ENCODE measurements around the gene SCARF2. TPM values are rescaled to one million over a fixed set of nuclear protein-coding genes. Genes with fewer than 3 reads are reported as not detected.
A peak's percentile ranks its signal among the peaks of the same experiment; 100 is the strongest.

Gene SCARF2
- total RNA-seq, 4 donors from 2014 or later: 28.4 to 72.0 (median 53.1) TPM

DNA sequence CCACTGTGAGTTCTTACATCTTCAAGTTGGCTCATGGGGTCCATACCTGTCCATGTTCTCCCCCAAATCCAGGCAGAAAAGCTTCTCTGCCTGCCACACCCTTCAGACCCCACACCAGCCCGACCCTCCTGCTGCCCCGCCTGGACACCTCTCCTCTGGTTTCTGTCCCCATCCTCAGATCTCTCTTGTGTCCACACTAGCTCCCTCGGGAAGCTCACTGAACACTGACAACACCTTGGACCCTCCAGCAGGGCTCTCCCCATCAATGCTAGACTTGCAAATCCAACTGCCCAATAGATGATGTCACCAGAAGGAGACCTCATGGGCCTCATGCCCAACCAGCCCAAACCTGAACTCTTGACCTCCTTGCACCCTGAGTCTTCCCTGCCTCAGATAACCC, 2.9 kb downstream of the SCARF2 start:
- TF ChIP-seq EP300 (IDR thresholded peaks at IDR 0.05) (no peak), POLR2A (IDR thresholded peaks at IDR 0.05) (no peak)
- TF ChIP-seq, protein P1, sequence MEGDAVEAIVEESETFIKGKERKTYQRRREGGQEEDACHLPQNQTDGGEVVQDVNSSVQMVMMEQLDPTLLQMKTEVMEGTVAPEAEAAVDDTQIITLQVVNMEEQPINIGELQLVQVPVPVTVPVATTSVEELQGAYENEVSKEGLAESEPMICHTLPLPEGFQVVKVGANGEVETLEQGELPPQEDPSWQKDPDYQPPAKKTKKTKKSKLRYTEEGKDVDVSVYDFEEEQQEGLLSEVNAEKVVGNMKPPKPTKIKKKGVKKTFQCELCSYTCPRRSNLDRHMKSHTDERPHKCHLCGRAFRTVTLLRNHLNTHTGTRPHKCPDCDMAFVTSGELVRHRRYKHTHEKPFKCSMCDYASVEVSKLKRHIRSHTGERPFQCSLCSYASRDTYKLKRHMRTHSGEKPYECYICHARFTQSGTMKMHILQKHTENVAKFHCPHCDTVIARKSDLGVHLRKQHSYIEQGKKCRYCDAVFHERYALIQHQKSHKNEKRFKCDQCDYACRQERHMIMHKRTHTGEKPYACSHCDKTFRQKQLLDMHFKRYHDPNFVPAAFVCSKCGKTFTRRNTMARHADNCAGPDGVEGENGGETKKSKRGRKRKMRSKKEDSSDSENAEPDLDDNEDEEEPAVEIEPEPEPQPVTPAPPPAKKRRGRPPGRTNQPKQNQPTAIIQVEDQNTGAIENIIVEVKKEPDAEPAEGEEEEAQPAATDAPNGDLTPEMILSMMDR (IDR thresholded peaks at IDR 0.05): no peak
- Histone ChIP-seq H3K27me3 (no peaks in the 10 kb centered on the region), H3K9me3 (no peaks in the 10 kb centered on the region), H3K27ac (peak overlapping the region in 1 of 4 donors; percentile 88), H3K4me3 (no peak overlapping the region), H3K4me1 (peaks cover 0 to 90% (median 27%) of the 10 kb centered on the region in 4 donors), H3K36me3 (no peaks in the 10 kb centered on the region)
- DNase-seq (ENCODE audit: low spot score in 2 of 2): no peak
- WGBS, 2 donors: 87 to 94% methylated on average over 3 of the region's 3 CpGs

- 85 to 89% methylated on average over 12 of the region's 12 CpGs for WGBS, 2 donors
- Histone ChIP-seq H3K9me3 (no peaks in the 10 kb centered on the region), H3K36me3 (peaks cover 0 to 3% (median 0%) of the 10 kb centered on the region in 3 donors), H3K4me1 (peaks cover 0 to 90% (median 27%) of the 10 kb centered on the region in 4 donors), H3K4me3 (no peak overlapping the region), H3K27me3 (no peaks in the 10 kb centered on the region), H3K27ac (no peak overlapping the region)
- no peak for DNase-seq (ENCODE audit: low spot score in 2 of 2)
- TF ChIP-seq, protein P1 (IDR thresholded peaks at IDR 0.05): no peak
- TF ChIP-seq EP300 (IDR thresholded peaks at IDR 0.05) (no peak), POLR2A (IDR thresholded peaks at IDR 0.05) (no peak)
Observed at GRCh38 chr22:20434264-20434751, 3.3 kb downstream of the SCARF2 start.

DNA sequence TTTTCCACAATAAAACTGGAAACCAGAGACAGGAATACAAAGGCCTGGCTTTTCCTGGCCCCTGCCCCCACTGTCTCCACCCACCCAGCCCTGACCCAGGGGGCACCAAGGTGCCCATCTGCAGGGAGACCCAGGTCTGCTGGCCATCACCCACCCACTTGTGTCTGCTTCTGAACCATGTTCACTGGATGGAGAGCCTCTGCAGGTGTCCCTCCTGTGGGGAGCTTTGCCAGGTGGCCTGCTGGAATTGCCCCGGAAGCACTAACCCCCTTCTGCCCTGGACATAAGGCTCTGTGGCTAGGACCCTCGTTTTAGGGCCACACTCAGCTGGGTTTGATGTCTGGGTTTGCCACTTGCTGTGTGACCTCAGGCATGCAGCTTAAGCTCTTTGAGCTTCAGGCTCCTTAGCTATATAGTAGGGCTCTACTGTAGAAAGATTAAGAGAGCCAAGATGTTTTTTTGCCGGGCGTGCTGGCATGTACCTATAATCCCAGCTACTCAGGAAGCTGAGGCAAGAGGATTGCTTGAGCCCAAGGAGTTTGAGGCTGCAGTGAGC, 3.9 kb downstream of the SCARF2 start:
- 70 to 81% methylated on average over 4 of the region's 4 CpGs for WGBS, 2 donors
- peaks cover 0 to 9% (median 0%) of the 10 kb centered on the region in 3 donors for H3K36me3 ChIP-seq
- no peaks in the 10 kb centered on the region for H3K9me3 ChIP-seq
- no peak overlapping the region for H3K4me3 ChIP-seq
- DNase-seq (ENCODE audit: low spot score in 2 of 2): no peak
- no peak overlapping the region for H3K27ac ChIP-seq
- no peak for TF ChIP-seq POLR2A (IDR thresholded peaks at IDR 0.05)
- TF ChIP-seq, protein P1 (IDR thresholded peaks at IDR 0.05): no peak
- no peak for TF ChIP-seq EP300 (IDR thresholded peaks at IDR 0.05)
- H3K4me1 ChIP-seq: peaks cover 0 to 90% (median 27%) of the 10 kb centered on the region in 4 donors
- H3K27me3 ChIP-seq: no peaks in the 10 kb centered on the region

GRCh38 chr22:20433191-20433590, 4.4 kb downstream of the SCARF2 start:
- H3K4me3 ChIP-seq: no peak overlapping the region
- peaks cover 0 to 86% (median 27%) of the 10 kb centered on the region in 4 donors for H3K4me1 ChIP-seq
- DNase-seq (ENCODE audit: low spot score in 2 of 2): no peak
- H3K36me3 ChIP-seq: peaks cover 0 to 14% (median 0%) of the 10 kb centered on the region in 3 donors
- H3K27ac ChIP-seq: no peak overlapping the region
- H3K27me3 ChIP-seq: no peaks in the 10 kb centered on the region
- 82 to 90% methylated on average over 11 of the region's 11 CpGs for WGBS, 2 donors
- H3K9me3 ChIP-seq: no peaks in the 10 kb centered on the region
- TF ChIP-seq EP300 (IDR thresholded peaks at IDR 0.05) (no peak), POLR2A (IDR thresholded peaks at IDR 0.05) (no peak)

DNA sequence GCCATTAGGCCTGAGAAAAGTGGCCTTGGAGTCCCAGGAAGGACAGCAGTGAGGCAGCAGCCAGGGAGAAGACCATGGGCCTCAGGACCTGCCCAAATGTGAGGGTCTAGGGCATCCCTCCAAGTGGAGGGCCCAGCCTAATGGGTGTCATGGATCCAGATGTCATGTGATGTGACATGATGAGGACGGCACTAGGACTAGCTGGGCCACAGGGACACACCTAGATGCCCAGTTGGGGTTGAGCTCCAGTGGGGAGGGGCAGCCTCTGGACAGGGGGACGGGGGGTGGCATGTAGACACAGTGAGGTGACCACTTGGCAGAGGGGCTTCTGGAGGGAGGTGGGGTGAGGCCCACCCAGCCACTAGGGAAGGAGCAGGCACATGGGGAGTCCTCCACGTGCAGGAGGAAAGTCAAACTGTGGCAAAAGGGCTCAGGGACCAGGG, 5.4 kb downstream of the SCARF2 start:
- Histone ChIP-seq H3K27me3 (no peaks in the 10 kb centered on the region), H3K4me3 (no peak overlapping the region), H3K36me3 (peaks cover 0 to 24% (median 0%) of the 10 kb centered on the region in 3 donors), H3K27ac (no peak overlapping the region), H3K9me3 (no peaks in the 10 kb centered on the region), H3K4me1 (peaks cover 0 to 82% (median 24%) of the 10 kb centered on the region in 4 donors)
- TF ChIP-seq, protein P1 (IDR thresholded peaks at IDR 0.05): no peak
- TF ChIP-seq EP300 (IDR thresholded peaks at IDR 0.05) (no peak), POLR2A (IDR thresholded peaks at IDR 0.05) (no peak)
- DNase-seq (ENCODE audit: low spot score in 2 of 2): no peak
- 64 to 68% methylated on average over 3 of the region's 3 CpGs for WGBS, 2 donors

Measured in tibial nerve (tissue), 4 donors.